Ishikawa (cell line): ENCODE results near the gene ZNF726.

Experiments used
- CREB1 ChIP-seq: IDR thresholded peaks from 2 replicates; pipeline ENCODE4 v1.6.1; 2012; ENCODE audit warnings: low read depth
- EP300 ChIP-seq: IDR thresholded peaks from 2 replicates; pipeline ENCODE4 v1.6.1; 2012; ENCODE audit warnings: borderline replicate concordance
- TAF1 ChIP-seq: IDR thresholded peaks from 2 replicates; pipeline ENCODE4 v1.6.1; 2012; ENCODE audit warnings: low read depth, mild to moderate bottlenecking
- YY1 ChIP-seq: IDR thresholded peaks from 2 replicates; pipeline ENCODE4 v1.6.1; 2012; ENCODE audit warnings: low read depth
- TF ChIP-seq, protein P1 (sequence below): IDR thresholded peaks from 2 replicates; pipeline ENCODE4 v1.6.1; 2012
- TF ChIP-seq, protein P2 (sequence below): IDR thresholded peaks from 2 replicates; pipeline ENCODE4 v1.6.1; 2012
- TF ChIP-seq, protein P3 (sequence below): IDR thresholded peaks from 2 replicates; pipeline ENCODE4 v1.6.1; 2012; ENCODE audit warnings: low read depth, mild to moderate bottlenecking

DNA sequence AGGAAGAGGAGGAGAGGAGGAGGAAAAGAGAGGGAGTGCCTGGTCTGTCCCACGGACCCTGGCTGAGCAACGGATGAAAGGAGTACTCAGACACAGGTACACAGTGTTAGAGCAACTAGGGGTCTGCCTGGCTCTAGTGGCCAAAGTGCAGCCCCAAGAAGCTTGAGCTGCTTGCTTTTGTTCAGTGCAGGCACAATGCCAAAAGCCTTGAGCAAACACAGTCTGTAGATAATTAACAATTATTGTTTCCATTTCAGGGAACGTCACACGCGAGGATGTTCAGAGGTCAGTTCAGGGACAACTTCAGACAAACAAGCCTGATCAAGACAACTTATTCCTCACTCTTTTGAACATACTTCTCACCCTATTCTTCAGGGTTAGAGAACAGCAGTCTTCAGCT lies 32.2 kb upstream of the ZNF726 start:
- TF ChIP-seq, protein P1, sequence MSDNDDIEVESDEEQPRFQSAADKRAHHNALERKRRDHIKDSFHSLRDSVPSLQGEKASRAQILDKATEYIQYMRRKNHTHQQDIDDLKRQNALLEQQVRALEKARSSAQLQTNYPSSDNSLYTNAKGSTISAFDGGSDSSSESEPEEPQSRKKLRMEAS, result no peak
- TF ChIP-seq YY1 (no peak), TAF1 (no peak), CREB1 (no peak), EP300 (no peak)
- TF ChIP-seq, protein P2, sequence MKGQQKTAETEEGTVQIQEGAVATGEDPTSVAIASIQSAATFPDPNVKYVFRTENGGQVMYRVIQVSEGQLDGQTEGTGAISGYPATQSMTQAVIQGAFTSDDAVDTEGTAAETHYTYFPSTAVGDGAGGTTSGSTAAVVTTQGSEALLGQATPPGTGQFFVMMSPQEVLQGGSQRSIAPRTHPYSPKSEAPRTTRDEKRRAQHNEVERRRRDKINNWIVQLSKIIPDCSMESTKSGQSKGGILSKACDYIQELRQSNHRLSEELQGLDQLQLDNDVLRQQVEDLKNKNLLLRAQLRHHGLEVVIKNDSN, result no peak
- TF ChIP-seq, protein P3, sequence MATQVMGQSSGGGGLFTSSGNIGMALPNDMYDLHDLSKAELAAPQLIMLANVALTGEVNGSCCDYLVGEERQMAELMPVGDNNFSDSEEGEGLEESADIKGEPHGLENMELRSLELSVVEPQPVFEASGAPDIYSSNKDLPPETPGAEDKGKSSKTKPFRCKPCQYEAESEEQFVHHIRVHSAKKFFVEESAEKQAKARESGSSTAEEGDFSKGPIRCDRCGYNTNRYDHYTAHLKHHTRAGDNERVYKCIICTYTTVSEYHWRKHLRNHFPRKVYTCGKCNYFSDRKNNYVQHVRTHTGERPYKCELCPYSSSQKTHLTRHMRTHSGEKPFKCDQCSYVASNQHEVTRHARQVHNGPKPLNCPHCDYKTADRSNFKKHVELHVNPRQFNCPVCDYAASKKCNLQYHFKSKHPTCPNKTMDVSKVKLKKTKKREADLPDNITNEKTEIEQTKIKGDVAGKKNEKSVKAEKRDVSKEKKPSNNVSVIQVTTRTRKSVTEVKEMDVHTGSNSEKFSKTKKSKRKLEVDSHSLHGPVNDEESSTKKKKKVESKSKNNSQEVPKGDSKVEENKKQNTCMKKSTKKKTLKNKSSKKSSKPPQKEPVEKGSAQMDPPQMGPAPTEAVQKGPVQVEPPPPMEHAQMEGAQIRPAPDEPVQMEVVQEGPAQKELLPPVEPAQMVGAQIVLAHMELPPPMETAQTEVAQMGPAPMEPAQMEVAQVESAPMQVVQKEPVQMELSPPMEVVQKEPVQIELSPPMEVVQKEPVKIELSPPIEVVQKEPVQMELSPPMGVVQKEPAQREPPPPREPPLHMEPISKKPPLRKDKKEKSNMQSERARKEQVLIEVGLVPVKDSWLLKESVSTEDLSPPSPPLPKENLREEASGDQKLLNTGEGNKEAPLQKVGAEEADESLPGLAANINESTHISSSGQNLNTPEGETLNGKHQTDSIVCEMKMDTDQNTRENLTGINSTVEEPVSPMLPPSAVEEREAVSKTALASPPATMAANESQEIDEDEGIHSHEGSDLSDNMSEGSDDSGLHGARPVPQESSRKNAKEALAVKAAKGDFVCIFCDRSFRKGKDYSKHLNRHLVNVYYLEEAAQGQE, result no peak
